ENCODE results near the gene POGLUT3. TPM values are rescaled to one million over a fixed set of nuclear protein-coding genes. Genes with fewer than 3 reads are reported as not detected.
A peak's percentile ranks its signal among the peaks of the same experiment; 100 is the strongest.

The POGLUT3 gene
- total and polyA plus RNA-seq, 9 of the 15 experiments (the other 6 are each of a cell fraction or from before 2014, with no cell fraction given) = 4.6 to 29.7 (median 17.8) TPM

DNA sequence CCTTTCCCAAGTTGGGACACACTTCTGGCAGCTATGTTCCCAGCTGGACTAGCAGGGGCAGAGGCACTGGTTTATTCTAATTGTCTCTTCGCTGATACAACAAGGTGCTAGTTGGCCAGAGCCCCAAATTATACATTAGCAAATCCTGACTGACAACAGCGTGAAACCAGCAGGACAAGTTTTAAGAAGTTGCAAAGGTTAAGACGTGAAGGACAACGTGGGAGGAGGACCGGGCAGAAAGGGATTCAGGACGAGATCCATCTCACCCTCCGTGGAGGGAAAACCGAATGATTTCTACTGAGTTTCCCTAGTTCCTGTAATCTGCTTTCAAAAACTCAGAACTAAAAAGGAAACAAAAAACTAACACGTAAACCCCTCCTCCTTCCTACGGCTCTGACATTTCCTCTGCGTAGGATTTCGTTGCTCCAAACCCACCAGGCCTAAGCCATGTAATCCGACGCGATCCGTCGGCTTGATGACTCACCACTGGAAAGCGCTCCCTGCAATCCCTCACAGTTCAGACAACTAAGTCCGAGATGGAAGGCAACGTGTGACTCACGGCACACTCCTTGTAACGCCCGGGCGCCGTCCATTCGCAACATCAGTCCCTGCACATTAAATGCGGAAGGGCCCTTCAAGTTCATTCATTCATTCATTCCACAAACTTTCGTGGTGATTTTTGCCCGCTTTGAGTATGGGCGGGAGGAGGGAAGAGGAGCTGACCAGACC lies 703 bp downstream of the POGLUT3 start (continued):
- TF ChIP-seq, protein P1, sequence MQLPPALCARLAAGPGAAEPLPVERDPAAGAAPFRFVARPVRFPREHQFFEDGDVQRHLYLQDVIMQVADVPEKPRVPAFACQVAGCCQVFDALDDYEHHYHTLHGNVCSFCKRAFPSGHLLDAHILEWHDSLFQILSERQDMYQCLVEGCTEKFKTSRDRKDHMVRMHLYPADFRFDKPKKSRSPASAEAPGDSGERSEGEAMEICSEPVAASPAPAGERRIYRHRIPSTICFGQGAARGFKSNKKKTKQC (CRISPR knock-in tag; IDR thresholded peaks at IDR 0.05) = no peak
- TF ChIP-seq ZNF785 (CRISPR knock-in tag; IDR thresholded peaks at IDR 0.05) = no peak
- TF ChIP-seq ZNF41 (CRISPR knock-in tag; conservative IDR thresholded peaks at IDR 0.05) = no peak
- TF ChIP-seq, protein P2, sequence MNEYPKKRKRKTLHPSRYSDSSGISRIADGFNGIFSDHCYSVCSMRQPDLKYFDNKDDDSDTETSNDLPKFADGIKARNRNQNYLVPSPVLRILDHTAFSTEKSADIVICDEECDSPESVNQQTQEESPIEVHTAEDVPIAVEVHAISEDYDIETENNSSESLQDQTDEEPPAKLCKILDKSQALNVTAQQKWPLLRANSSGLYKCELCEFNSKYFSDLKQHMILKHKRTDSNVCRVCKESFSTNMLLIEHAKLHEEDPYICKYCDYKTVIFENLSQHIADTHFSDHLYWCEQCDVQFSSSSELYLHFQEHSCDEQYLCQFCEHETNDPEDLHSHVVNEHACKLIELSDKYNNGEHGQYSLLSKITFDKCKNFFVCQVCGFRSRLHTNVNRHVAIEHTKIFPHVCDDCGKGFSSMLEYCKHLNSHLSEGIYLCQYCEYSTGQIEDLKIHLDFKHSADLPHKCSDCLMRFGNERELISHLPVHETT (CRISPR knock-in tag; conservative IDR thresholded peaks at IDR 0.05 in 1 of 2, IDR thresholded peaks at IDR 0.05 in 1 of 2) = no peak
- TF ChIP-seq, protein P3, sequence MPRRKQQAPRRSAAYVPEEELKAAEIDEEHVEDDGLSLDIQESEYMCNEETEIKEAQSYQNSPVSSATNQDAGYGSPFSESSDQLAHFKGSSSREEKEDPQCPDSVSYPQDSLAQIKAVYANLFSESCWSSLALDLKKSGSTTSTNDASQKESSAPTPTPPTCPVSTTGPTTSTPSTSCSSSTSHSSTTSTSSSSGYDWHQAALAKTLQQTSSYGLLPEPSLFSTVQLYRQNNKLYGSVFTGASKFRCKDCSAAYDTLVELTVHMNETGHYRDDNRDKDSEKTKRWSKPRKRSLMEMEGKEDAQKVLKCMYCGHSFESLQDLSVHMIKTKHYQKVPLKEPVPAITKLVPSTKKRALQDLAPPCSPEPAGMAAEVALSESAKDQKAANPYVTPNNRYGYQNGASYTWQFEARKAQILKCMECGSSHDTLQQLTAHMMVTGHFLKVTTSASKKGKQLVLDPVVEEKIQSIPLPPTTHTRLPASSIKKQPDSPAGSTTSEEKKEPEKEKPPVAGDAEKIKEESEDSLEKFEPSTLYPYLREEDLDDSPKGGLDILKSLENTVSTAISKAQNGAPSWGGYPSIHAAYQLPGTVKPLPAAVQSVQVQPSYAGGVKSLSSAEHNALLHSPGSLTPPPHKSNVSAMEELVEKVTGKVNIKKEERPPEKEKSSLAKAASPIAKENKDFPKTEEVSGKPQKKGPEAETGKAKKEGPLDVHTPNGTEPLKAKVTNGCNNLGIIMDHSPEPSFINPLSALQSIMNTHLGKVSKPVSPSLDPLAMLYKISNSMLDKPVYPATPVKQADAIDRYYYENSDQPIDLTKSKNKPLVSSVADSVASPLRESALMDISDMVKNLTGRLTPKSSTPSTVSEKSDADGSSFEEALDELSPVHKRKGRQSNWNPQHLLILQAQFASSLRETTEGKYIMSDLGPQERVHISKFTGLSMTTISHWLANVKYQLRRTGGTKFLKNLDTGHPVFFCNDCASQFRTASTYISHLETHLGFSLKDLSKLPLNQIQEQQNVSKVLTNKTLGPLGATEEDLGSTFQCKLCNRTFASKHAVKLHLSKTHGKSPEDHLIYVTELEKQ (CRISPR knock-in tag; IDR thresholded peaks at IDR 0.05) = no peak
- 0 out of 4 replicates have a peak, but pooled peaks of 1 of the 2 experiments have one; percentile 11 for TF ChIP-seq KDM4B (IDR thresholded peaks at IDR 0.05; ENCODE audit: borderline replicate concordance in 2 of 2, low read depth in 1 of 2)
- TF ChIP-seq ZFP30 (CRISPR knock-in tag; IDR thresholded peaks at IDR 0.05; ENCODE audit: borderline replicate concordance) = no peak
- TF ChIP-seq ZNF316 (IDR thresholded peaks at IDR 0.05) = no peak; the same call in 1 of the 2 replicates
- TF ChIP-seq ETV1 (tag; conservative IDR thresholded peaks at IDR 0.05; ENCODE audit: low read depth) = no peak
- TF ChIP-seq, protein P4, sequence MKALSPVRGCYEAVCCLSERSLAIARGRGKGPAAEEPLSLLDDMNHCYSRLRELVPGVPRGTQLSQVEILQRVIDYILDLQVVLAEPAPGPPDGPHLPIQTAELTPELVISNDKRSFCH (CRISPR knock-in tag; IDR thresholded peaks at IDR 0.05) = no peak
- TF ChIP-seq, protein P4 (tag; IDR thresholded peaks at IDR 0.05) = no peak
- no peak for TF ChIP-seq WHSC1 (IDR thresholded peaks at IDR 0.05; ENCODE audit: low read length)
- no peak for TF ChIP-seq ZNF695 (CRISPR knock-in tag; IDR thresholded peaks at IDR 0.05)
- TF ChIP-seq, protein P5, sequence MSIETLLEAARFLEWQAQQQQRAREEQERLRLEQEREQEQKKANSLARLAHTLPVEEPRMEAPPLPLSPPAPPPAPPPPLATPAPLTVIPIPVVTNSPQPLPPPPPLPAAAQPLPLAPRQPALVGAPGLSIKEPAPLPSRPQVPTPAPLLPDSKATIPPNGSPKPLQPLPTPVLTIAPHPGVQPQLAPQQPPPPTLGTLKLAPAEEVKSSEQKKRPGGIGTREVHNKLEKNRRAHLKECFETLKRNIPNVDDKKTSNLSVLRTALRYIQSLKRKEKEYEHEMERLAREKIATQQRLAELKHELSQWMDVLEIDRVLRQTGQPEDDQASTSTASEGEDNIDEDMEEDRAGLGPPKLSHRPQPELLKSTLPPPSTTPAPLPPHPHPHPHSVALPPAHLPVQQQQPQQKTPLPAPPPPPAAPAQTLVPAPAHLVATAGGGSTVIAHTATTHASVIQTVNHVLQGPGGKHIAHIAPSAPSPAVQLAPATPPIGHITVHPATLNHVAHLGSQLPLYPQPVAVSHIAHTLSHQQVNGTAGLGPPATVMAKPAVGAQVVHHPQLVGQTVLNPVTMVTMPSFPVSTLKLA (conservative IDR thresholded peaks at IDR 0.05) = peak; percentile 69 to 76; a peak in 3 of 4 replicates
- TF ChIP-seq HNRNPH1 (optimal IDR thresholded peaks at IDR 0.05; ENCODE audit: low read depth, low read length) = no peak
- no peak for TF ChIP-seq HNRNPL (IDR thresholded peaks at IDR 0.05; ENCODE audit: low read depth, low read length)
- peak; percentile 92 for TF ChIP-seq SUPT5H (IDR thresholded peaks at IDR 0.05)
- no peak for TF ChIP-seq FIP1L1 (IDR thresholded peaks at IDR 0.05; ENCODE audit: low read depth, low read length, poor library complexity, severe bottlenecking)
- no peak for TF ChIP-seq GTF2A2 (tag; IDR thresholded peaks at IDR 0.05)
- TF ChIP-seq ARID2 (IDR thresholded peaks at IDR 0.05) = no peak
- TF ChIP-seq MTA1 (IDR thresholded peaks at IDR 0.05; ENCODE audit: borderline replicate concordance) = peak; percentile 74

Measured in K562 (cell line).